WI38 (cell line): ENCODE measurements around the gene C10orf71.

ENCODE experiments used
- H3K4me3 ChIP-seq: 2 replicates; pipeline ENCODE4 v1.5.1; 2011; ENCODE audit warnings: low read depth, mild to moderate bottlenecking, control low read depth, low read length
- TF ChIP-seq, protein P1 (sequence below): IDR thresholded peaks from 2 replicates; pipeline ENCODE4 v1.5.1; 2012; ENCODE audit warnings: low read depth, mild to moderate bottlenecking, control low read depth, low read length

The C10orf71 gene

DNA sequence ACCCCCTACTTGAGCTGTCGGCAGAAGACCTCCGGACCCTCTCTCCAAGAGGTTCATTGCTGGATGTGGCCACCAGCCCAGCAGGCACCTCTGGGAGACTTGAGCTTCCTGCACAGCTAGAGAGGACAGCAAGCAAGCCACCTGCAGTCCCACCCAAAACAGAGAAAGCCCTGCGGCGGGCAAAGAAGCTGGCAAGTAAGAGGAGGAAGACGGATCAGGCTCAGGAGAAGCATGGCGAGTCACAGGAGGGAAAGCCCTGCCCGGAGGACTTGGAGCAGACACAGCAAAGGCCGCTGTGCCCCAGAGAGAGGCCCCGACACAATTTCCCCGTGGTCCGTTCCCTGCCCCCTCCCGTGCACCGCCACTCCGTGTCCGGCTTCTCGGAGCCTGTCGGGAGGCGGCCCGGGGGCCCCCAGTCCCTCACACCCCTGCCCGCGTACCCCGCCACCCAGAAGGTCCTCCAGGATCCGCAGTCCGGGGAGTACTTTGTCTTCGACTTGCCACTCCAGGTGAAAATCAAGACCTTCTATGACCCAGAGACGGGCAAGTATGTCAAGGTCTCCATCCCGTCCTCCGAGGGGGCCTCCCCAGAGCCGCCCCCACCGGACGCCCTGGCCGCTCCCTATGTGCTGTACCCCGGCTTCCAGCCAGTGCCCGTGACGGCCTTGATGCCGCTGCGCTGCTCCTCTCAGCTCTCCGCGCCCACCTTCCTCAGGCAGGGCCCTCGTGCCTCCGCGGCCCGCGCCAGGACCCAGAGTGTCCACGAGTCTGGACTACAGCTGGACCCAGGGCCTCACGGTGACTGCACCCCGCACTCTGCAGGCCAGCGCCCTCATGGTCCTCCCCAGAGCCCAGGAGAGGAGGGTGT is 27.2 kb downstream of the C10orf71 start:
- no peak overlapping the region for H3K4me3 ChIP-seq
- TF ChIP-seq, protein P1, sequence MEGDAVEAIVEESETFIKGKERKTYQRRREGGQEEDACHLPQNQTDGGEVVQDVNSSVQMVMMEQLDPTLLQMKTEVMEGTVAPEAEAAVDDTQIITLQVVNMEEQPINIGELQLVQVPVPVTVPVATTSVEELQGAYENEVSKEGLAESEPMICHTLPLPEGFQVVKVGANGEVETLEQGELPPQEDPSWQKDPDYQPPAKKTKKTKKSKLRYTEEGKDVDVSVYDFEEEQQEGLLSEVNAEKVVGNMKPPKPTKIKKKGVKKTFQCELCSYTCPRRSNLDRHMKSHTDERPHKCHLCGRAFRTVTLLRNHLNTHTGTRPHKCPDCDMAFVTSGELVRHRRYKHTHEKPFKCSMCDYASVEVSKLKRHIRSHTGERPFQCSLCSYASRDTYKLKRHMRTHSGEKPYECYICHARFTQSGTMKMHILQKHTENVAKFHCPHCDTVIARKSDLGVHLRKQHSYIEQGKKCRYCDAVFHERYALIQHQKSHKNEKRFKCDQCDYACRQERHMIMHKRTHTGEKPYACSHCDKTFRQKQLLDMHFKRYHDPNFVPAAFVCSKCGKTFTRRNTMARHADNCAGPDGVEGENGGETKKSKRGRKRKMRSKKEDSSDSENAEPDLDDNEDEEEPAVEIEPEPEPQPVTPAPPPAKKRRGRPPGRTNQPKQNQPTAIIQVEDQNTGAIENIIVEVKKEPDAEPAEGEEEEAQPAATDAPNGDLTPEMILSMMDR: no peak

DNA sequence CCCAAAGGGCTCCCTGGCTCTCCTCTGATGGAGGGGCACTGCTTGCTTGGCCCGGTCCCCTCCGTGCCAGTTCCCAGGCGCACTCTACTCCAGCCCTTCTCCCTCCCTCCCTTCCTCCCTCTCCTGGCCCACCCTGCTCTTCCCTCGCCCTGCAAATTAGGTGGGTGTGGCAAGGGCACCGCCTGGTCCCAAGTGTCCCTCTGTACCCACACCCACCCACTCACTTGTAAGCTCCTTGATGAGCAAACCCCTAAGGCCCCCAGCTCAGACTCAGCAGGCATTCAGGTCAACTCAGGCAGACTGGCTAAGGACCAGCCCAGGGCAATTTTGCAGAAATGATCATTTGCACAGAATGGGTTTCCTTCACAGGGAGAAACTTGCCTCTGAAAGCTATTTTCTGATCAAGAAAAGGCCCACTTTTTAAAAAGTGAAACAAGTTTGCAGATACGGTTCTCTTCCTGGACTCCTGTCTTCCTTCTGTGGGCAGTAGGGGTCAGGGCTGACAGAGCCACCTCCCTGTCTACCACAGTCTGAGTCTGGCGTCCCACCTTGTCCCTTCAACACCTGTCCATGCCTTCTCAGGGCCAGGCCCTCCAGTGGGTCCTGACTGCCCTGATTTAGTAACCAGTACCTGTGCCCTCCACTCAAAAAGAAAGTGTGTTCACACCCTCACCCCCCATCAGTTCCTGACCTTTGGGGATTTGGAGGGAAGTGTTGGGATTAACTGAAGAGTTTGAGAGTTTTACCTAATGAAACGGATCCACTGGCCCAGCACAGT is 28.3 kb downstream of the C10orf71 start:
- TF ChIP-seq, protein P1: no peak

DNA sequence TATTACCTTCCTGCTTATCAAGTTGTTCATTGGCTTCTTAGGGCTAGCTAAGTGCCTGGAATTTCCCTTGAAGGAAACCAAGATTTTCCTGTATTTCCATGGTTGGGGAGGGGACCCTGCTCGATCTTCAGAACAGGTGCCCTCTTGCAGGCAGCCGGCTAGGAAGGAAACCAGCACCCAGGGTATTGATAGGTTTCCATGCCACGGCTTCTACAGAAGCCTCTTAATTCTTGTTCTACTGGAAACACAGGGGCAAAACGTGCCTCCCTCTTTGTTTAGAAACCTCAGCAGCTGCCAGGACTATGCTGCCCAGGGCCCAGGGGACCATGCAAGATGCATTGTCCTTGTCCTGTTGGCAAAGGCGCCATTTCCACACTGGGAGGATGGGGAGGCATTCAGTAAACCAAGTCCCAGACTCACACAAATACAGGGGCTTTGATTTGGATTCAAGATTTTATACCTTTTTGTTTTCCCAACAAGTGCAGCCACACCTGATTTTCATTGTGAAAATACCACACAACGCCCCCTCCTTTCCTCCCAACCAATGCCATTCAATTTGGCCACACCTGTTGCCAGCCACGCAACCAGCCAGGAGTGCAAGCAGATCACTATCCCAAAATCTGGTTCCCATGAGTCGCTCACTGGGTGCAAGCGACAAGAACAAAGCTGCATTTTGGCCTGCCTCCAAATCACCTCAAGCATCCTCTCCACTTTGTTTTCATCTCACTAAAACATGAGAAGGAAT is 29.6 kb downstream of the C10orf71 start:
- no peak overlapping the region for H3K4me3 ChIP-seq
- TF ChIP-seq, protein P1: no peak

More for the DNA sequence above, 28.3 kb downstream of the C10orf71 start:
- H3K4me3 ChIP-seq: no peak overlapping the region

DNA sequence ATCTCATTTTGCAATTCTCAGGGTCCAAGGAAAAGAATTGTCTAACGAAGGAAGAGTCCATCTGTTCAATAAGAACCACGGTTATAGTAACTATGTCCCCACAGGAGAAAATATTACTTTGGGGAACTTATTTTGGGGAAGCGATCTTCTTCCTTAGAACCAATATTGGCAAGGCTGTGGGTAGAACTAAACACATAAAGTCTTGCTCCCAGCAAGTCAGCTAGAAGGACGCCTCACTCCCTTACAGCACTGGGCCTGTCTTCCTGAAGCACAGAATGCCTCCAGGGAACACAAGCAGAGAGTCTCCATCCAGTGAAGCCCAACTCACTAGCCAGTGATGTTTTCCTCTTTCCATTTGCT is 30.2 kb downstream of the C10orf71 start:
- no peak overlapping the region for H3K4me3 ChIP-seq
- TF ChIP-seq, protein P1: no peak

DNA sequence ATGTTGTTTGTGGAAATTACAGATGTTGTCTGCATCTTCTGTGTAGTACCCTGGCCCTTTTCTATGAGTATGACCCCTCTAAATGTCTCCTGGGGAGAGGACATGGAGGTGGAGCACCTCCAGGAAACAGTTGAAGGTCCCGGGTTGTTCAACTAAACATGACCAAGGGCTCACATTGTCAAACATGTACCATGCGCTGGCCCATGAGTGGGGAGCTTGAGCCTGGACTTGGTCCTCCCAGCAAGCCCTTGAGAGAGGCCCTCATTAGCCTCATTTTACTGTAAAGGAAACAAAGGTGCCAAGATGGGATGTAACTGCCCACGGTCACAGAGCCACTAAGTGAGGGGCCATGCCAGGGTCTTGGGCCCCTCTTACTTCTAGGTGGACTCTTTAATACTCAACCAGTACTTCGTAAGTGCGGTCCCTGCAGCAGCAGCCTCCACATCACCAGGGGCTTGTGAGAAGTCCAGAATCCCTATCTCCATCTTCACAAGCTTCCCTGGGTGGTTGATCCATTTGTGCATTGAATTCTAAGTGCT is 31.2 kb downstream of the C10orf71 start:
- no peak overlapping the region for H3K4me3 ChIP-seq
- TF ChIP-seq, protein P1: no peak

DNA sequence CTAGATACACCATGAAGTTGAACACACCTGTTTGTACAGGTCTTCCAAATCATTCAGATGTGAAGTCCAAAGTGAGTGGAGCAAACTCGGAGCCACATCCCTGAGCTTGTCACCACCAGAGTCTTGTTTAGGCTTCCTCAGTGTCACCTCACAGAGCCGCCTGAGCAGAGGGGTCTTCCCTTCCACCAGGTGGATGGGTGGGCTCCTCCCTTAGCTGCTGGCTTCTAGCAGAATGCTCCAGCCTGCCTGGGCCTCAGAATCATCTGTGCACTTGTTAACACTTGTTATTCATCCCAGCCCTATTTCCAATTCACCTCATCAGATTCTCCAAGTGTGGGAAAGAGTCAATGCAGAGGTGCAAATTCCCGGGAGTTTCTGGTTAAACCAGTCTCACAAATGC is 32.5 kb downstream of the C10orf71 start:
- no peak overlapping the region for H3K4me3 ChIP-seq
- TF ChIP-seq, protein P1: no peak
